SU-DHL-6 (cell line): Measurements from ENCODE around the gene SUMO4.

ENCODE experiments used
- H2AFZ ChIP-seq: fragments of 200-600 bp; sonication (generic); 2 replicates; pipeline ENCODE4 v1.6.1; 2014; ENCODE audit warnings: low read depth, mild to moderate bottlenecking, moderate library complexity, mixed read lengths, antibody characterized with exemption, low read length; ENCODE audit not compliant: severe bottlenecking
- H3F3A ChIP-seq: fragments of 200-600 bp; shearing (Covaris generic); 2 replicates; pipeline ENCODE4 v1.6.0; 2016; ENCODE audit warnings: antibody characterized with exemption, mild to moderate bottlenecking; ENCODE audit not compliant: insufficient read depth
- H3K27ac ChIP-seq: fragments of 200-600 bp; sonication (generic); 2 replicates; pipeline ENCODE4 v1.5.1; 2016; ENCODE audit warnings: low read depth, mild to moderate bottlenecking, low read length, moderate library complexity, mixed read lengths
- H3K27me3 ChIP-seq: fragments of 200-600 bp; sonication (generic), shearing (Covaris generic); 2 replicates; pipeline ENCODE4 v1.6.0; 2014; ENCODE audit warnings: mild to moderate bottlenecking, low read length
- H3K36me3 ChIP-seq: fragments of 200-600 bp; sonication (generic); 2 replicates; pipeline ENCODE4 v1.6.1; 2014; ENCODE audit warnings: mild to moderate bottlenecking, low read length, mixed read lengths
- H3K4me2 ChIP-seq: fragments of 300-600, 200-600 bp; shearing (Covaris generic), sonication (generic); 2 replicates; pipeline ENCODE4 v1.6.0; 2014; ENCODE audit warnings: low read length, low read depth, mild to moderate bottlenecking; ENCODE audit not compliant: poor library complexity, severe bottlenecking
- H3K4me3 ChIP-seq: fragments of 200-600 bp; sonication (generic); 2 replicates; pipeline ENCODE4 v1.5.1; 2014; ENCODE audit warnings: antibody characterized with exemption, low read length, mild to moderate bottlenecking, mixed read lengths; ENCODE audit not compliant: insufficient read depth, poor library complexity, severe bottlenecking
- H3K79me2 ChIP-seq: fragments of 200-600 bp; sonication (generic); 2 replicates; pipeline ENCODE4 v1.6.1; 2014; ENCODE audit warnings: mild to moderate bottlenecking, low read length, moderate library complexity; ENCODE audit not compliant: insufficient read depth
- H3K9ac ChIP-seq: fragments of 200-600 bp; sonication (generic); 2 replicates; pipeline ENCODE4 v1.7.0; 2014; ENCODE audit warnings: mild to moderate bottlenecking, low read length
- H3K9me2 ChIP-seq: fragments of 200-600 bp; sonication (generic); replicated peaks from 2 replicates; pipeline ENCODE4 v1.6.1; 2014; ENCODE audit warnings: low read length; ENCODE audit not compliant: insufficient read depth
- H3K9me3 ChIP-seq: fragments of 200-600 bp; sonication (generic); 2 replicates; pipeline ENCODE4 v1.6.1; 2014; ENCODE audit warnings: low read length, mixed read lengths; ENCODE audit not compliant: insufficient read depth
- H4K20me1 ChIP-seq: fragments of 200-600 bp; sonication (generic); 2 replicates; pipeline ENCODE4 v1.6.1; 2014; ENCODE audit warnings: low read depth, mild to moderate bottlenecking, antibody characterized with exemption, low read length, moderate library complexity, mixed read lengths
- CTCF ChIP-seq: fragments of 200-600 bp; sonication (generic); IDR thresholded peaks from one replicate; pipeline ENCODE4 v1.5.1; 2017; ENCODE audit warnings: antibody characterized with exemption, mild to moderate bottlenecking, low read length, moderate library complexity; ENCODE audit not compliant: insufficient read depth, poor library complexity, severe bottlenecking
- EZH2phosphoT487 ChIP-seq: fragments of 200-600 bp; sonication (generic), shearing (Covaris generic); conservative IDR thresholded peaks from 2 replicates; pipeline ENCODE4 v1.6.1; 2018; ENCODE audit warnings: mild to moderate bottlenecking, antibody characterized with exemption, low read length, moderate library complexity, mixed read lengths

SUMO4 gene

GRCh38 chr6:149425224-149425623, 25.2 kb downstream of the SUMO4 start:
- Histone ChIP-seq H2AFZ (no peak overlapping the region), H3K4me3 (no peak overlapping the region), H3K36me3 (no peaks in the 10 kb centered on the region), H3K79me2 (no peaks in the 10 kb centered on the region), H3K27me3 (no peaks in the 10 kb centered on the region), H3K9me2 (no peaks in the 10 kb centered on the region), H4K20me1 (no peaks in the 10 kb centered on the region), H3K9me3 (no peaks in the 10 kb centered on the region), H3K27ac (no peak overlapping the region), H3K4me2 (no peak overlapping the region), H3F3A (no peaks in the 10 kb centered on the region), H3K9ac (no peak overlapping the region)
- TF ChIP-seq EZH2phosphoT487 (no peak), CTCF (no peak)

GRCh38 chr6:149425754-149426153, 25.7 kb downstream of the SUMO4 start:
- Histone ChIP-seq H3K9ac (no peak overlapping the region), H3K4me3 (no peak overlapping the region), H3K27me3 (no peaks in the 10 kb centered on the region), H3K27ac (no peak overlapping the region), H3K9me3 (no peaks in the 10 kb centered on the region), H3K79me2 (no peaks in the 10 kb centered on the region), H3K36me3 (no peaks in the 10 kb centered on the region), H3F3A (no peaks in the 10 kb centered on the region), H2AFZ (no peak overlapping the region), H3K4me2 (no peak overlapping the region), H3K9me2 (no peaks in the 10 kb centered on the region), H4K20me1 (no peaks in the 10 kb centered on the region)
- TF ChIP-seq CTCF (no peak), EZH2phosphoT487 (no peak)

- H3K4me2 ChIP-seq = no peak overlapping the region
- no peaks in the 10 kb centered on the region for H3F3A ChIP-seq
- no peaks in the 10 kb centered on the region for H3K9me2 ChIP-seq
- H2AFZ ChIP-seq = no peak overlapping the region
- H3K9me3 ChIP-seq = no peaks in the 10 kb centered on the region
- H3K9ac ChIP-seq = no peak overlapping the region
- no peak for TF ChIP-seq EZH2phosphoT487
- no peak for TF ChIP-seq CTCF
- no peaks in the 10 kb centered on the region for H3K27me3 ChIP-seq
- no peaks in the 10 kb centered on the region for H4K20me1 ChIP-seq
- no peak overlapping the region for H3K27ac ChIP-seq
- no peak overlapping the region for H3K4me3 ChIP-seq
- no peaks in the 10 kb centered on the region for H3K79me2 ChIP-seq
- no peaks in the 10 kb centered on the region for H3K36me3 ChIP-seq
These were observed 28.5 kb downstream of the SUMO4 start for GRCh38 chr6:149428606-149429005.
